IPS DF 19.7 (cell line): Measurements from ENCODE around the gene DOLPP1.

Experiments used
- DNase-seq: peaks from one replicate; pipeline ENCODE4 v3.0.0-alpha.2; 2013; ENCODE audit warnings: low read depth, low spot score

Gene DOLPP1

GRCh38 chr9:129094387-129095169, 13.7 kb downstream of the DOLPP1 start:
- DNase-seq = no peak

- DNase-seq = no peak
Observed at GRCh38 chr9:129095170-129095667, 14.3 kb downstream of the DOLPP1 start.

GRCh38 chr9:129095908-129096307, 15.0 kb downstream of the DOLPP1 start:
- DNase-seq = no peak

GRCh38 chr9:129097671-129098306, 16.9 kb downstream of the DOLPP1 start:
- no peak for DNase-seq

- no peak for DNase-seq
Observed at GRCh38 chr9:129098328-129098727, 17.4 kb downstream of the DOLPP1 start.

GRCh38 chr9:129100383-129101169, 19.7 kb downstream of the DOLPP1 start:
- no peak for DNase-seq

- DNase-seq = no peak
Observed at GRCh38 chr9:129101279-129101678, 20.4 kb downstream of the DOLPP1 start.

GRCh38 chr9:129102095-129102525, 21.2 kb downstream of the DOLPP1 start:
- DNase-seq = no peak

- no peak for DNase-seq
Observed at GRCh38 chr9:129102791-129103594, 22.1 kb downstream of the DOLPP1 start.

GRCh38 chr9:129103595-129103965, 22.7 kb downstream of the DOLPP1 start:
- DNase-seq = no peak

- no peak for DNase-seq
Observed at GRCh38 chr9:129104051-129104450, 23.1 kb downstream of the DOLPP1 start.

- DNase-seq = no peak
Observed at GRCh38 chr9:129105857-129106694, 25.2 kb downstream of the DOLPP1 start.

- no peak for DNase-seq
Observed at GRCh38 chr9:129107651-129108050, 26.7 kb downstream of the DOLPP1 start.

- no peak for DNase-seq
Observed at GRCh38 chr9:129108083-129108804, 27.3 kb downstream of the DOLPP1 start.

- no peak for DNase-seq
Observed at GRCh38 chr9:129108805-129109536, 28.1 kb downstream of the DOLPP1 start.

- DNase-seq = no peak
Observed at GRCh38 chr9:129109537-129109903, 28.6 kb downstream of the DOLPP1 start.

- no peak for DNase-seq
Observed at GRCh38 chr9:129109952-129110739, 29.2 kb downstream of the DOLPP1 start.

GRCh38 chr9:129110740-129111527, 30.0 kb downstream of the DOLPP1 start, which contains the start of the genes CRAT and PTPA:
Gene CRAT (minus strand): TSS chr9:129110793. CDS start chr9:129110509, 284 bp downstream.
Gene PTPA (plus strand): TSS chr9:129111415. CDS start chr9:129111601, 186 bp downstream.
- no peak for DNase-seq
